ENCODE results near the gene KRTAP10-11. TPM values are rescaled to one million over a fixed set of nuclear protein-coding genes. Genes with fewer than 3 reads are reported as not detected.
"Not testable (repeated sequence)": the region's sequence is repeated elsewhere in the genome, so short reads cannot be mapped to it uniquely, and the experiment has no call there.

Gene KRTAP10-11
- total RNA-seq, 1 donor from 2014 or later, result not detected

DNA sequence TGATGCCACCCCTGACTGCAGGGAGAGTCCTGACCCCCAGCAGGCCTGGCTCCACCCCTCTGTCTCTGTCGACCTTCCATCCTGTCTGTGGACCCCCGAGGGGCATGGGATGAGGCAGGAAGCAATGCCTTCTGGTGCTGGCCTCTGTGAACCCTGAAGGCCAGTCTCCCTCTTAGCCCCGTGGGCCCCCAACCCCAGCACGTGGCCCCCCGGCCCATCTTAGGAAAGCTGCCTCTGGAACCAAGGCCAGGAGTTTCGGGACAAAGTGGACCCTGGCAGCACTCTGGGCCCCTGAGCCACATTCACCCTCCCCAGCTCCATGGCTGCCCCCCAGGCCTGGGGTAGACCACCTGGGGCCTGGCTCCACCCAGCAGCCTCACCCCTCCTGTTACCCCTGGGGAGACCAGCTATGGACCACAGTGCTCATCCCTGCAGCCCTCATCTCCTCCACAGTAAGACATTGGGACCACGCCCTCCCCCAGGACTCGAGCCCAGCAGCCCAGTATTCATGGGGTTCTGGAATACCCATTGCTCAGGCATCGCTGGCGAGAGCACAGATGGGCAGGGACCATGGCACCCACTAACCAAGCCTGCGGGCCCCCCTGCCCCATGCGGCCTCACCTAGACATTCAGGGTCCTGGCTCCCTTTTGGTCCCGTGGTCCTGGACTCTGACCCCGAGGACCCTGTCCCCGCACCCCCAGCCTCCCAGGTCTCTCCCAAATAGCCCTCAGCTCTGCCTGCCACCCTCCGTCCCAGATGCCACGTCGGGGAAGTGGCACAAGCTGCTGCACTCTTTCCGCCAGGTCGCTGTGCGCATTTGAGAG is 7.5 kb upstream of the KRTAP10-11 start:
- not testable (repeated sequence) for DNase-seq (ENCODE audit: low spot score)

DNA sequence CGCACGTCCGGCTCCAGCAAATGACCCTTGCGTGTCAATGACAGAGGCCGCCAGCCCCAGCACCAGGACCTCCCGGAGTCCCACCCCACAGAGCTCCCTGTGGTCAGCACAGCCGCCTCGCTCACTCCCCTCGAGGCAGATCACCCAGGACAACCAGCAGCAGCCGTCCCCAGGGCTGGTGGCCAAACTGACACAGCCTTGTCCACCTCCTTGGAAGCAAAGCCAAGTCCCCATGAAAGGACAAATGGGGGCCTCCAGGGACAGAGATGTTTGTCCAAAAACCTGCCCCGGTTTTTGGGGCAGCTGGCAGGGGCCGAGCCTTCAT is 6.9 kb upstream of the KRTAP10-11 start:
- DNase-seq (ENCODE audit: low spot score), result no peak

DNA sequence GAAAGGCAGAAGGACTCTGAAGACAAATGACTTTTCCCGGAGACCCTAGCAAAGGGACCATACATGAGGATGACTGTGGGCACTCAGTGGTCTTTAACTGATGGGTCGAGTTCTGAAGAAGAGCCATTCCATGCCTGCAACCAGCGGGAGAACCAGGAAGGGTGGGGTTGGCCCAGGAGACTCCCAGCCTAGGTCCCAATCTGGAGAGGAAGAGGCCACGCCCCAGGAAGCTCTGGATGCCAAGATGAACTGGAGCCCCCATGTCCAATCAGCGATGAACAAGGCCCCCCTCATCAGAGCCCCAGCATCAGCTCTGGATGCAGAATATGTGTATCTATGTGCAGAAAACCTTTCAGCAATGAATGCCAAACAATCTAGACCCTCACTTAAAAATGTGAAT is 5.5 kb upstream of the KRTAP10-11 start:
- DNase-seq (ENCODE audit: low spot score), result no peak

DNA sequence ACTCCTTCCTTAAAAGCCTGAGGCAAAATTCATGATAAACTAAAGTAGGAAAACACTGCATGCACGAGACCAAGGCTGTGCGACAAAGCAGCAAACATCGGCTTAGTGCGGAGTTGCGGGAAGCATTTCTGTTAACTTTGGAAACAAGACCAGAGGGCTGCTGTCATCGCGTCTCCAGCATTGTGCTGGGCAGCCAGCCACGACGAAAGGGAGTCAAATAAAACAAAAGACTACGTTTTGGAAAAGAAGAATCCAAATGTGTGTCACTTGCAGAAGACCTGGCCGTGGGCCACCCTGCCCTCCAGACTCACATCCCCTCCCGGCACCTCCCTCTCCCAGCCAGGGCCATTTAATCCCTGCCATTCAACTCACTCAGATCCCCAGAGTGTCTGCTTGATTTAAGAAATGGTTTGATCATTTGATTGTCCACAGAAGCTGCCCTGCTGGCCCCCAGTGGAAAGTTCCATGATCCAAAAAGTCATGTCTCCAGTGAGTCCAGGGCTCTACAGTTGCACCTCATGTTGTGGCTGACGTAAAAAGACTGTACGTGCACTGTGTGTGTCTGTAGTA is 2.4 kb upstream of the KRTAP10-11 start:
- DNase-seq (ENCODE audit: low spot score), result no peak

DNA sequence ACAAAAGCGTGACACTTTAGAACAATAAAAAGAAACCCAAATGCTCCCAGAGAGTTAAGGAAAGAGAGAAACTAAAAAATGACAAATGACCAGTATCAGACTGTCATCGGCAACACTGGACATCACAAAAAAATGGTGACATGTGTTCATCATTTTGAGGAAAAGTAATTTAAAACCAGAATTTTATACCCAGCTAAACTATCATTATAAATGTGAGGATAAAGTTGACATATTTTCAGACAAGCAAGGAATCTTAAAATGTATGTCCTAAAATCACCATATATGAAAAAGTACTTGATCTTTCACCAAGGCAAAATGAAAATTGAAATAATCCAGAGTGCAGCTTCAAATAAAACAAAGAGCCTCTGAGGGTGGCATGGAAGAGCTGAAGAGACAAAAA is 1.3 kb upstream of the KRTAP10-11 start:
- no peak for DNase-seq (ENCODE audit: low spot score)

DNA sequence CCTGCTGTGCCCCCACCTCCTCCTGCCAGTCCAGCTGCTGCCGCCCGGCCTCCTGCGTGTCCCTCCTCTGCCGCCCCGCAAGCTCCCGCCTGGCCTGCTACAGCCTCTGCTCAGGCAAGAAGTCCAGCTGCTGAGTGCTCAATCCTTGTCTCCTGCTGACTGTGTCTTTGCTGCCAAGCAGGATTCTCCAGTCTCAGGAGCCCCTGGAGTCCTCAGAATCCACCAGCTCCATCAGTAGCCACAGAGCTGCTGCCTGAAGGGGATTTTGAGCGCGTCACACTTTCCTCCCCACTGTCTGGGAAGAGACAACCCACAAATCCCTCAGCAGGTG is 973 bp downstream of the KRTAP10-11 start:
- no peak for DNase-seq (ENCODE audit: low spot score)

DNA sequence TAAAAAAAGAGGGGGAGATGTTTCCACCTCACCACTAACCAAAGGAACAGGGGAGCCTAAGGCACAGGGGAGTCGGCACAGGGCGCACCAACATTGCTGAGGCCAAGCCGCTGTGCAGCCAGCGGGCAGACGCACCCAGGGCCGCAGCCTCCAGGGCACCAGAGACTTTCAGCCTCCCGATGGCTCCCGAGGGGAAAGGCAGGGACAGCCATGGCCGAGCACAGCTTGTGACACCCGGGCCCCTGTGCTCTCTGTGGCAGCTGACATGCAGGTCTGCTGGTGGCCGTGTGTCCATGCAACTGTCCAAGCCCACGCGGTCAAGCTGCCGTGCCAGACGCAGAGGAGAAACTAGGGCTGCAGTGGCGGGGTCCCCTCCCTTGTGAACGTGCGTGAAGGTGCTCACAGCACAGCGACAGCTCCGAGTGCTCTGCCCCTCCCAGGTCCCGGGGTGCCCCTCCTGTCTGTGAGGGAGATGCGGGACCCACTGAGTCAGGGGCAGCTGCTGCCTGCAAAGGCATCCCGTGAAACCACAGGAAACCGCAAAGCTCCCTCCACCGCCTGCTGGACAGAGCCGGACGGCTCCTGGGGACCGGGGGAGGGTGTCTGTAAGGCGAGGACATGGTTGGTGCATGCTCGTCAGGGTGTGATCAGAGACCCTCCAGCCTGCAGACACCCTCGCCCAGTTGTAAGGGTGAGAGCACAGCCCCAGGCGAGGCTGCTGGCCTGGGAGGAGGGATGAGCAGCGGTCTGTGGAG is 2.5 kb downstream of the KRTAP10-11 start:
- no peak for DNase-seq (ENCODE audit: low spot score)

DNA sequence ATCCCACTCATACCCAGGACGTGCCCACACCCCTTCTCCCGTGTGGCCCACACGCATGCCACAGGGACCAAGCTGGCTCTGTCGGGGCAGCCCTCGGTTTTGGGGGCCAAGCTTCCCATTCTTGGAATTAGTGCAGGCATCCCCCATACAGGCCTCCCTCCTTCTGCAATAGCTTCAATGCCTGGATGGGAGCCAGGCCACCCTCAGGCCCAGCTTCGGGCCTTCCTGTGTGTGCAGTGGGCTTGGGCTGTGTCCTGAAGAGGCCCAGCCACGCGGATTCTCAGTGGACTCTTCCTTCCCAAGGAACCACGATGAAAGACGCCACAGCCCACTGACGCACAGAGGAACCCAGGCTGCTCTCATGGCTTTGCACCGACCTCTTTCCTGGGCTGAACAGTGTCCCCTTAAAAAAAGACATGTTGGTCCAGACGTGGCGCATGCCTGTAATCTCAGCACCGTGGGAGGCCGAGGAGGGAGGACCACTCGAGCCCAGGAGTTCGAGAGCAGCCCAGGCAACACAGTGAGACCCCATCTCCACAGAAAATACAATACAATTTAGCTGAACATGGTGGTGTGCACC is 3.4 kb downstream of the KRTAP10-11 start:
- DNase-seq (ENCODE audit: low spot score), result no peak

DNA sequence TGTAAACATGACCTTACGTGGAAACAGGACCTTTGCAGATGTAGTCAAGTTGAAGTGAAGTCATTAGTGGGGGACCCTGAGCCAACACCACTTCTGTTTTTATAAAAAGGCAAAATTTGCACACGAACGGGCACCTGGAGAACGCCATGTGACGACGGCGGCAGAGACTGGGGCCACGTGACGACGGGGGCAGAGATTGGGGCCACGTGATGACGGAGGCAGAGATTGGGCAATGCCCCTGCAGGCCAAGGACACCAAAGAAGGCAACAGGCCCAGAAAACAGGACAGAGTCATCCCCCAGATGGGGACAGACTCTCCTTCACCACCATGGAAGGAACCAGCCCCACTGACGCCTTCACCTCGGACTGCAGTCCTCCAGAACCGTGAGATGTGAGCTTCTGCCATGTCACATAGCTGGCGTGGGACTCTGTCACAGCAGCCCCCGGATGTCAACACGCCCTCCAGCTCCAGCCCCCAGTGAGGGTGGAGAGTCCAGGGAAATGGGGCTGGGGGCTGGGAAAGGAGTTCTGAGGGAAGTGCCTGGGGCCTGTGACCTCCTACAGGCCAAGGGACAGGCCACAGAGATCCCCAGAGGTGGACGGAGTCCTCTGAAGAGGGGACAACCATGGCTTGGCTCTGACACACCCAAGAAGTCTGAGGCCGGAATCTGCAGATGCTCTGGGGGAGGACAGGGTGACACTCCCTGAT is 4.2 kb downstream of the KRTAP10-11 start:
- DNase-seq (ENCODE audit: low spot score), result no peak

DNA sequence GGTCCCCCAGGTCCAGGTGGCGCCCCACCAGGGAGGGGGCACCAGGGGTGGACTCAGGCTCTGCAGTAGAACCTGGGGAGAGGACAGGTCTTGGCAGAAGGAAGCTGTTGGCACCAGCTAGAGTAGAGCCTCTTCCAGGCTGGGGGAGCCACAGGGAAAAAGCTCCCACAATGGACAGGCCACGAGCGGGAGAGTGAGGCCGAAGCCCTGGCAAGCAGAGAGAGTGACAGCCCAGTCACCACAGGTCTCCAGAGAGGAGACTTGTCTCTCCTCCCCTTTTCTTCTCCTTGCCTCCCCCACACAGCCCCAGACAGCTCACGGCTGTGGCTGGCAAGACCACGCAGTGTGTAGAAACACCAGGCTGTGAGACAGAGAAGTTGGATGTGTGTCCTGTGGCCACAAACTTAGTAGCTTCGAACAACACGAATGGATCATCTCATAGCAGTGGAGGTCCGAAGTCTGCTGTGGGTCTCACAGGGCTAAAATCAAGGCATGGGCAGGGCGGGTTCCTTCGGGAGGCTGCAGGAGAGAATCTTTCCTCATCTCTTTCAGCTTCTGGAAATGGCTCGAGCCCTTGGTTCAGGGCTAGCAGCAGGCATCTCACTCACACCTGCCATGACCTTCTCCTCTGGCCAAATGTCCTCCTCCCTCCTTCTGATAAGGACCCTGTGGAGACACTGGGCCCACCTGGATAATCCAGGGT is 4.9 kb downstream of the KRTAP10-11 start:
- no peak for DNase-seq (ENCODE audit: low spot score)

DNA sequence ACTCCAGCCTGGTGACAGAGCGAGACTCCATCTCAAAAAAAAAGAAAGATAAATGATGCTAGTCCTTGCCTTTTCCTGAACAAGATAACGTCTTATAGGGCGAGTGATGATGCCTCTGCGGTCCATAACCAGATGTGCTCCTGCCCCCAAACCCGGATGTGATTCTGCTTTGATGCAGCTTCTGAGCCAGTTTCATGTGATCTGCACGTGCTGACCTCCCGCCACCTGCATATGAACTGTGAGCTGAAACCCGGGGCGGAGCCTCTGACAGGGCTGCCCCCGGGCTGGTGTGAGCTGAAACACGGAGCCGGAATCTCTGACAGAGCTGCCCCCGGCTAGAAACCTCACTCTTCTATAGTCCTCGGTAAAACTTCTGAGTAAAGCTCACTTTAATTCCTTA is 6.9 kb downstream of the KRTAP10-11 start:
- no peak for DNase-seq (ENCODE audit: low spot score)

DNA sequence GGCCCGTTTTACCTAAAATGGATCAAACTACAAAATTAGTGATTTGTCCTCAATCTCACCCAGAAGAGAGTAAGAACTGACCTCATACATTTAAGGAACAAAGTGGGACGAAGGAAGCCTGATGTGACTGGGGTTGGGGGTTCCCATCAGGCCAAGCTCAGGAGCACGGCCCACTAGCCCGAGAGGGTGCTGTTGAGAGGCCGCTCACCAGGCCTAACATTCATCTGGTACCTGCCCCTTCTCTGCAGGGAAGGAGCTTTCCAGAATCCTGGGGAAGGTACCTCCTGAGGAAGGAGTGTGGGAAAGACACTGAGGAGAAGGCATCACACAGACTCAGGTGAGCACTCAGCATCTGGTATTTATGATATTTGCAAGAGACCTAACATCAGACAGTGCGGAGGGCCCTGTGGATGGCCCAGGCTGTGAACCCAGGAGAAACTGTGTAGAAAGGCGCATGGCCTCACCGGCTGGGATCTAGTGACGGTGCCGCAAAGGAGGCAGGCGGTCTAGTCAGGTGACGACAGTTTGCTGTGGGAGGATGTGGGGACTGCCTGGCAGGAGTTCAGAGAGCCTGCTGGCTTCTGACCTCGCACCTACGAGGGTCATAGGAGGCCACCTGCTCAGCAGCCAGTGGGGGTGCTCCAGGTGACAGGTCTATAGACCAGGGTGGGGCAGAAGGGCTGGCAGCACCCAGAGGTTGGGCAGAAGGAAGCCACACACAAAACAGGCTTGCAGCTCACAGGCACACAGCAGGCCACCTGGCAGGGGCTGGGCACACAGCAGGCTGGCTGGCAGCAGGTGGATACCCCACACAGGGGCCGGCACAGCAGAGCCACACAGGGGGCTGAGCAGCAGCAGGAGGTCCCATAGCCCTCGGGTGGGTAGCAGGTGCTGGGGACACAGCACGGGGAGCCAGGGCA is 7.7 kb downstream of the KRTAP10-11 start:
- no peak for DNase-seq (ENCODE audit: low spot score)

DNA sequence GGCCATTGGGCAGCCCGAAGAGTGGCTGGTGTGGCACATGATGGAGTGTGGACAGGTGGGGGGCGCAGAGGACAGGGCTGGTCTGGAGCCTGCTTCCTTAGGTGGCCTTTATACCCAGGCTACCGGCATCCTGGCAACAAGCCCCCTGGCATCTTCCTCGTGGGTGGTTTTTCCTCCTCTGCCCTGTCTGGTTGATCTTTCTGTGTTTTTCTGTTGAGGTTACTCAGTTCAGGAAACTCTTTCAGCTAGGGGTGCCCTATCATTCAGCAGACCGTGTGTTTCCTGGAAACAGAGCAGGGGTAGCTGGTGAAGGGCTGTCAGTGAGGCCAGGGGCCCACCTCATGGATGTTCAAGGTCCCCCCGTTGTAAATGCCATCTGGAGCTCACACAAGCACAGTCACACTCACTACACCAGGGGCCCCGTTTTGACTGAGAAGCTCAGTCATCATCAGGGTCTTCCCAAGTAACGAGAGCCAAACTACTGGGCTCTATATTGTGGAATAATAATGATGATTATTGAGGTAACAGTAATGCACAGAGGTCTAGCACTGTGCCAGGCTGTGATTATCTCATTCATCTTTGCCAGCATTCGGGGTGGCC is 8.5 kb downstream of the KRTAP10-11 start, which contains the start of gene KRTAP12-4:
TSS of gene KRTAP12-4 (minus strand) at position 84 of the 600 bp plus-strand sequence. CDS start at position 39, 45 bp downstream.
- DNase-seq (ENCODE audit: low spot score), result no peak

DNA sequence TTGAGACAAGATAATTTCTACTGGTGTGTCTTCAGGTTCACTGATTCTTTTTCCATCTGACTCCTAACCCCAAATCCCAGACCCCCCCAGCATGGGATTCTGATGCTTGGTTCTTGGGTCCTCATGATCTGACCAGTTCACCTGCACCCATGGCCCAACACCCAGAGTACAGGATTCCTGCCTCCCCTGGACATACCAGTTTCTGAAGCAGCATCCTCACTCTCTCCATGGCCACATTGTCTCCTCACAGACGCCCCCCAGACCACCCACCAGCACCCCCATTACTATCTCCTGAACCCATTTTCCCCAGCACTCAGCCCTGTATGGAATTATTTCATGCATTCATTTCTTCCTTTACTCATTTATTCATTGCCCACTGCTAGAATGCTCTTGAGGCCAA is 10.7 kb downstream of the KRTAP10-11 start:
- no peak for DNase-seq (ENCODE audit: low spot score)

DNA sequence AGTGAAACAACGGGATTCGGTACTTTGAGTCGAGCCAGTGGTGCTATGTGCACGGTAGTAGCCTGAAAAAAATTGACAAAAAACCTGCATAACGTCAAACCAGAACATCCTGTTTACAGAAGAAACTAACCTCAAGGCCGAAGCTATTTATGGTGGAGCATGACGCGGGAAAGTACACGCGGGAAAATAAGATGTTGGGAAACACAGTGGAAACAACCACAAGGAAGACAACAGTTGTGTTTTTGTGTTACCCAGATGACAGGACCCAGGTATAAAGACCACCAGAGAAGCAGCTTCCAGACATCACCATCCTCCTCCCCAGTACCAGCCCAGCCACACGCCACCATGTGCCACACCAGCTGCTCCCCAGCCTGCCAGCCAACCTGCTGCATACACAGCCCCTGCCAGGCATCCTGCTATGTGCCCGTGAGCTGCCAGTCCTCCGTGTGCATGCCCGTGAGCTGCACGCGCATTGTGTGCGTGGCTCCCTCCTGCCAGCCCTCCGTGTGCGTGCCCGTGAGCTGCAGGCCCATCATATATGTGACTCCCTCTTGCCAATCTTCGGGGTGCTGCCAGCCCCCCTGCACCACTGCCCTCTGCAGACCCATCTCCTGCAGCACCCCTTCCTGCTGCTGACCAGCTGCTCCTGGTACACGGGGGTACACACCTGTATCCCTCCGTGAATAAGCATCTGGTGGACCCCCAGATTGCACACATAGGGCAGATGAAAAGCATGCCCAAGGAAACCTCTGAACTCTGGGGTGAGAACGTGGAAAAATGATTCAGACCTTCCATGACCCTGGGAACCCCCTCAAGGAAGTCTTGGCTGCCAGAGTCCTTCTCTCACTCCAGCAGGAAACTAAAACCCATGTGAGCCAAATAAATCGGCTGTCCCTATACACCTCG is 11.7 kb downstream of the KRTAP10-11 start, which contains the start of gene KRTAP12-3:
TSS of gene KRTAP12-3 (plus strand) at position 298 of the 906 bp plus-strand sequence. CDS start at position 346, 48 bp downstream.
- no peak for DNase-seq (ENCODE audit: low spot score)

DNA sequence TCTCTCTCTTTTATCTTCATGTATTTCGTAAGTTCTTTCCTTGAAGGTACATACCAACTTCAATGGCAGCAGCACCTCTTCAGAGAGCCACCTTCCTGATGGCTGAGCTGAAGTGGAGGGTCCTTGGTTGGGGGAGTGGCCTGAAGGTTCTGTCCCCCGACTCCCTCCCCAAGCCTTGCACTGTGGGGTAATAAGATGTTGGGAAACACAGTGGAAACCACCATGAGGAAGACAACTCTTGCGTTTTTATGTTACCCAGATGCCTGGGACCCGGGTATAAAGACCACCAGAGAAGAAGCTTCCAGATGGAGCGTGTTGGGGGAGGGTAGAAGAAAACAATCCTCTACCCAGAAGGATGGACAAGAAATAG is 12.3 kb downstream of the KRTAP10-11 start:
- DNase-seq (ENCODE audit: low spot score), result no peak

DNA sequence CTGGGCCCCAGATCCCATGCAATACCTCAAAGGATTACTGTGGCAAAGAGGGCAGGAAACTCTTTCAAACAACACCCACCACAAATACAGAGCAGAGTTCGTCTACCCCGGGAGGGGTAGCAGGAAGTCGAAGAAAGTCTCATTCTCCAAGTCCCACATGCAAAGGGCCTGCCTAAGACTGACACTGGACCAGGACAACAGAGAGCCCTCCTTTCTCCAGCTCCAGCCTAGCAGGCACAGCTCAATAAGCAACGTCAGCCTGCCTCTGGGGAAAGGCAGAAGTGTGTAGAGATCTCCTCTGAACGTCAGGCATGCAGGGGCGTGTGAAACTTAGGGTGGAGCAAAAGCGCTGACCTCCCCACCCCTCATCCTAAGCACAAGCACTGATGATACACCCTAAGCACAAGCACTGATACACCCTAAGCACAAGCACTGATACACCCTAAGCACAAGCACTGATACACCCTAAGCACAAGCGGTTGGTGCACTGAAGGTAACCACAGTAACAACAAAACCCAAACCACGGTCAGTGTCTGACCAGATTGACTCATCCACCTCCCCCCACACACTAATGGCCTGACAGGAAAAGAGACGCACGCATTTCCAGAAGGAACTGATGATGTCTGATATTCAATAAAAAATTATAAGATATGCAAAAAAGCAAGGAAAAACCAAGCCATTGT is 12.8 kb downstream of the KRTAP10-11 start:
- no peak for DNase-seq (ENCODE audit: low spot score)

DNA sequence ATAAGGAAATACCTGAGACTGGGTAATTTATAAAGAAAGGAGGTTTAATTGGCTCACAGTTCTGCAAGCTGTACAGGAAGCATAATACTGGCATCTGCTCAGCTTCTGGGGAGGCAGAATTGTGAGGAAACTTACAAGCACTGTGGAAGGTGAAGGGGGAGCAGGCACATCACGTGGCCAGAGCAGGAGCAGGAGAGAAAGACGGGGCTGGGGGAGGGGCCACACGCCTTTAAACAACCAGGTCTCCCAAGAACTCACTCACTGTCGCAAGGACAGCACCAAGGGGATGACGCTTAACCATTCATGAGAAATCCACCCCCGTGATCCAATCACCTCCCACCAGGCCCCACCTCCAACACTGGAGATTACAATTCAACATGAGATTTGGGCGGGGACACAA is 15.4 kb downstream of the KRTAP10-11 start:
- DNase-seq (ENCODE audit: low spot score), result not testable (repeated sequence)

Measured in umbilical cord (tissue), 2 donors.